ENCODE results near the gene RGPD8.
"Not testable (repeated sequence)": the region's sequence is repeated elsewhere in the genome, so short reads cannot be mapped to it uniquely, and the experiment has no call there.

Gene RGPD8

GRCh38 chr2:112434890-112435715, 1.7 kb upstream of the RGPD8 start:
- DNase-seq, result not testable (repeated sequence)

GRCh38 chr2:112433932-112434730, 686 bp upstream of the RGPD8 start:
- no peak for DNase-seq

- not testable (repeated sequence) for DNase-seq
Observed at GRCh38 chr2:112432735-112433479, 538 bp downstream of the RGPD8 start.

GRCh38 chr2:112432390-112432734, 1.1 kb downstream of the RGPD8 start:
- DNase-seq, result not testable (repeated sequence)

- not testable (repeated sequence) for DNase-seq
Observed at GRCh38 chr2:112431587-112432295, 1.7 kb downstream of the RGPD8 start.

GRCh38 chr2:112424553-112424952, 8.9 kb downstream of the RGPD8 start:
- DNase-seq, result not testable (repeated sequence)

- not testable (repeated sequence) for DNase-seq
Observed at GRCh38 chr2:112416860-112417259, 16.6 kb downstream of the RGPD8 start.

GRCh38 chr2:112360055-112360454, 73.4 kb downstream of the RGPD8 start:
- not testable (repeated sequence) for DNase-seq

- DNase-seq, result not testable (repeated sequence)
Observed at GRCh38 chr2:112354335-112354734, 79.1 kb downstream of the RGPD8 start.

- DNase-seq, result not testable (repeated sequence)
Observed at GRCh38 chr2:112352809-112353603, 80.4 kb downstream of the RGPD8 start.

GRCh38 chr2:112352292-112352691, 81.2 kb downstream of the RGPD8 start:
- DNase-seq, result not testable (repeated sequence)

GRCh38 chr2:112345030-112346027, 88.1 kb downstream of the RGPD8 start:
- no peak for DNase-seq

GRCh38 chr2:112343827-112344585, 89.4 kb downstream of the RGPD8 start:
- no peak for DNase-seq

GRCh38 chr2:112342067-112342550, 91.3 kb downstream of the RGPD8 start:
- no peak for DNase-seq

- DNase-seq, result no peak
Observed at GRCh38 chr2:112340475-112341267, 92.8 kb downstream of the RGPD8 start.

- DNase-seq, result no peak
Observed at GRCh38 chr2:112339986-112340385, 93.5 kb downstream of the RGPD8 start.

GRCh38 chr2:112335600-112335999, 97.8 kb downstream of the RGPD8 start:
- no peak for DNase-seq

GRCh38 chr2:112332123-112332696, 101.2 kb downstream of the RGPD8 start:
- no peak for DNase-seq

All from NCI-H1694 treated with DMSO at 0.1 percent for 48 hours (cell line).